Activated gamma-delta T cell treated with Interleukin-2 at 50 U/mL for 16 hours (primary cell): ENCODE measurements around the gene GRAP2.
"Not testable (repeated sequence)": the region's sequence is repeated elsewhere in the genome, so short reads cannot be mapped to it uniquely, and the experiment has no call there.

Experiments
- DNase-seq: peaks from one replicate; pipeline ENCODE4 v3.0.0-alpha.2; 2020

The GRAP2 gene

DNA sequence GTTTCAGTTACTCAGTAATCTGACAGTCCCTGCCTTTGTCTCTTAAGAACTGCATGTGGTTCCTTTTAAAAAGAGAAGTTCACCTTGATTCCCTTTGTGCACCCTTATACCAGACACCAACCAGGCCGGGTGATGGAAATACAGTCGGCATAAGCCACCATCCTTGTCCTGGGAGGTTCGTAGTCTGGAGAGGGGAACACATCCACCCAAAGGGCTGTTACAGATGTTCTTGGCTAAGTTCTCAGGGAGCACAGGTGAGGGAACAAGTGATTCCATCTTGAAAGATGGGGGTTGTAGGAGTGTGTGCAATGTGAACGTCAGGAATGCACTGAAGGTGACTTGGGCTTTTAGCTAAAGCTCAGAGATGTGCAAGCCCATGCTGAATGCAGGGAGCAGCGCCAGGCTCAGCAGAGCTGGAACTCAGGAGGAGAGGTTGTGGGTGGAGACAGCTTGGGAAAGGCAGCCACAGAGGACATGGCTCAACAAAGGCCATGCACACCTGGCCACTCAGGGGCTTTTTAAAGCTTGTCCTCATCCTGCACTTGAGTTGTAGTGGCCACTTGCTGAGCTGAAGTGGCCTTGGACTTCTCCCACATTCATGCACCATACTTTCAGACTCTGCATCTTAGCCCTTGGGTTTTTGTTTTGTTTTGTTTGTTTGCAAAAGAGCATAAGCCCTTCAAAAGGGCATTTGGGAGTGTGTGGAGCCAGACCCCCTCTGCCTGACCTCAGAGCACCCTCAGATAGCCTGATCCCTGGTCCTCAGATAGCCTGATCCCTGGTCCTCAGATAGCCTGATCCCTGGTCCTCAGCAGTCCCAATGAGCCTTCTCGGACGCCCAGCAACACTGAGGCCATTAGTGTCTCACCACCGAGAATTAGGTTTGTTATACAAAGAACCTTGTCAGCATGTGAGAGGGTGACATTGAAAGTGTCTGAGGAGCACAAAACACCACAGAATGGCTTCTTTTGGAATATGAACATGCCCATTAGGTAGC is 46.6 kb downstream of the GRAP2 start:
- no peak for DNase-seq

DNA sequence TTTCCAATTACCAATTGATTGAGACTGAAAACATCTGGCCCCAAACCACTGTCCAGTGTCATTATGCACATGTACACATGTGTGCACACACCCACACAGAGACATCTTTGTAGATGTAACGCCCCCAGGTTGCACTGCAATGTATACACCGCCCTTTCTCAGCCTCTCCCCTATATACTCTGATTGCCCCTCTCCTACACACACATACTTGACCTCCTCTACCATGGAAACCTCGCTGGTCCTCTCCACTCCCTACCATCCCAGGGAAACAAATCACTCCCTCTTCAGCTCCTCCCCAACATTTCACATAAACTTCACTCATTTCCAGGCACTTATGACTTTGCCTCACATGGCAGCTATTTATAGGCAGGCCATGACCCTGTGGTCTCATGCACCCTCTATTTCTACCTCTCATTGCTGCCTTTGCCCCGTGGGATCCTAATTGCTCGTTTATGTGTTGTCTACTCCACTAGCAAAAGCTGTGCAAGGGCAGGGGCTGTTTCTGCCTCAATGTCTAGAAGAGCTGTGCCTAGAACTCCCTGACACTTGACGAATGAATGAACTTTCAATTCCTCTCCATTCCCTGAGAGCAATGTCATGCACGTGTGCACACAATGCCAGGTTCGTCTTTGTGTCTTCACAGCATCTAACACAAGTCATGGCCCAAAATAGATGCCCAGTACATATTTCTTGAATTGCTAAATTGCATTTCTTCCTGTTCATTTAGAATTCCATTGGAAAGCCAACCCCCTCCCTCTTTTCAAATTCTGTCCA is 49.3 kb downstream of the GRAP2 start:
- no peak for DNase-seq

DNA sequence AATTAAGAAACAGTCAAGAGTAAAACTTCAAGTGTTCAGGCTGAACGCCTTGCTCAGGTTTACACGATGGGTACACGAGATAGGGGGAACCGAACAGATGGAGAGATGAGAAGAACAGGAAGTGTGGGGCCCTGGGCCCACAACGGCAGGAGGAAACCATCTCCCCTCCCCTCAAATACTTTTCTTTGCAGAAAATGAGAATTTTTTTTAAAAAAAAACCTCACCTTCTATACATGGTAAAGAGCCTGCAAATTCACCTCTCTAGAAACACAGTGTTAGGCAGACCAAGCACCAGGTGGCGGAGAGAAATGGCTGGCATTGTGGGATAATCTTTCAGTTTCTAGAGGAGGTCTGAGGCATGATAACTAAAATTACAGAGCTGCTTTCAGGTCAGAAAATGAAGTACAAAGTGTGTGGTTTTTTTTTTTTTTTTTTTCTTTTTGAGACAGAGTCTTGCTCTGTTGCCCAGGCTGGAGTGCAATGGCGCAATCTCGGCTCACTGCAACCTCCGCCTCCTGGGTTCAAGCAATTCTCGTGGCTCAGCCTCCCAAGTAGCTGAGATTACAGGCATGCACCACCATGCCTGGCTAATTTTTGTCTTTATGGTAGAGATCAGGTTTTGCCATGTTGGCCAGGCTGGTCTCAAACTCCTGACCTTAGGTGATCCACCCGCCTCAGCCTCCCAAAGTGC is 50.9 kb downstream of the GRAP2 start:
- DNase-seq: not testable (repeated sequence)

DNA sequence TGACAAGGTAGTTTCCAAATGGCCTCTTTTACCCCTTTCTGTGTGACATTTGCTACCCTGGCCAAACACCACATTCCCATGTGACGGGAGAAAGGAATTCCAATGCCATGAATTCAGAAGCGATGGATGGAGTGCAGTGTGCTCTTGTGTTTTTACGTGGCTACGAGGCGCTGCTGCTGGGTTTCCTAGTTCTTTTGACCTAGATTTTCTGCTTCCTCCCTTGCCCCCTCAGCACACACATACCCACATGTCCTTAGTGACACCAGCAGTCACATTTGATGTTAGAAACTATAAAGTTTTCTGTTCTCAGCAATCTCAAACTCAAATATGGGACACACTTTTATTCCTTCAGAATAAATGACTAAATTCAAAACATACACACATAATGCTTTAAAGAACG is 51.5 kb downstream of the GRAP2 start:
- no peak for DNase-seq

DNA sequence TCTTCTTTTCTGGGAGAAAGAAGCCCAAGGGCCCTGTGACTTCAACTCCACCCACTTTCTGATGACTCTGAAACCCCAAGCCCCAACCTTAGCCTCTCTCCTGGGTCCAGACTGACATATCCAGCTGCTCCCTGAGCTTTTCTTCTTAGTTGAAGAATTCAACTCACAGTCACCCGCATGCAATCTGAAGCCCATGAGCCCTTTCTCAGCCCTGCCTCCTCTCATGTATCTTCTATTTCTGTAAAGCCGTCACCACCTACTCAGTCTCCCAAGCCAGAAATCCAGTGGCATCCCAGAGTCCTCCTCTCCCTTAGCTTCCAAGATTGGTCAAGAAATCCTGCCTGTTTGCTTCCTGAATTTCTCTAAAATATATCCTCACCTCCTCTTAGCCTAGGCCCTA is 52.2 kb downstream of the GRAP2 start:
- no peak for DNase-seq

DNA sequence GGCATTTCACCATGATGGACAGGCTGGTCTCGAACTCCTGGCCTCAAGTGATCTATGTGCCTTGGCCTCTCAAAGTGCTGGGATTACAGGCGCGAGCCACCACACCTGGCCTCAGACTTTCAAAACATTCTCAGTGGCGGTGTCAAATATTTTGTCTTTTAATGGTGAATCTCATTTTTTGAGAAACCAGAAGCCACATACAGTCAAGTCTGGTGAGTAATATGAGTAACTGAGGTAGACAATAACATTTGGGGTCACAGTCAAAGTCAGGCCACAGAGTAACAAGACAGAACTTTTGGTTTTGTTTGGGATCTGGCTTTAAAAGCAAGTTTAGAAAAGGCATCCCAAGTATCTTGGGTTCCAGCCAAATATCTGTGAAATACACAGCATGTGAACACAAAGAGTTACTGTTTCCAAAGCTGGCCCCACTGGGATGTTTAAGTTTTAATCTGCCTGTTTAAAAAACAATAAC is 53.7 kb downstream of the GRAP2 start:
- no peak for DNase-seq

DNA sequence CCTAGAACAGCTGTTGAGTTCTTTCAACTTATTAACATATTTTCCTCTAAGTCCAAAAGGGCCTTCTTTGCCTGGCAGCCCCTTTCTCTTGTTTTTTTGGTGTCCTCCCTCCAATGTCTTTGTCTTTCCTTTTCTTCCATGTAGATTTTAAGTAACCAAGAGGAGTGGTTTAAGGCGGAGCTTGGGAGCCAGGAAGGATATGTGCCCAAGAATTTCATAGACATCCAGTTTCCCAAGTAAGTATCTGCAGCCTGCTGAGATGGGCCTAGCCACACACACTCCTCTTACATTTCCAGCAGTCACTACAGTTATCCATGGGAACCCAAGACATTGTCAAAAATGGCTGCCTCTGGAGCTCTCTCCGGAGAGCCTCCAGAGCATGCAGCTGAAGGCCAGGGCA is 54.8 kb downstream of the GRAP2 start:
- DNase-seq: no peak

DNA sequence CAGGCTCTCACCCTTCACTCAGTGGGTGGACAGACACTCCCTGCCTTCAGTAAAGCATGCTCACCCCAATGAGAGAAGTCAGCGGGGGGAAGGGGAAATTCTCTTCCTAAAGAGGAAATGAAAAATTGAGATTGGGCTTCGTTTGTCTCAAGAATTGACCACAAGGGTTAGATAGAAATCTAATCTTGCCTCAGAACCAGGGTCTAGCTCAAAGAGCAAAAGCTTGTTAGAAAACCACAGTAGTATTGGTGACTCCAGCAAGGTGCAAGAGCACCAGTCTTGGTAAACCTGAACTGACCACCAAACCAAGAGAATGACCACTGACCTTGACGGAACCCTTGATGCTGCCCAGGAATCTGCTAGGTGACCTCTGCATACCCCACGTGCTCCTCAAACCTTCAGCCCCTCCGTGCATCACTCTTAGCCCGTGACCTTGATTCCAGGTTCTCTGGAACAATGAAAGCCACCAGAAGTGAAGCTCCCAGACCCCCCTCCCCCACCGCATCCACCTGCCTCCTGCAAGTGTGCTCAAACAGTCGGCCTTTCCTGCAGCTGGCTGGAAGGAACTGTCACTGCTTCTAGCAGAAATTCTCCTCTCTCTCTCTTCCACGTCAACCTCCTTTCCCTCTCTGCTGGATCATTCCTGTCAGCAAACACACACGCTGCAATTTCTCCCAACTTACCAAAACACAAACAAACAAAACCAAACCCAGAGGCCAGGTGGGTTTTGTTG is 56.2 kb downstream of the GRAP2 start:
- no peak for DNase-seq

DNA sequence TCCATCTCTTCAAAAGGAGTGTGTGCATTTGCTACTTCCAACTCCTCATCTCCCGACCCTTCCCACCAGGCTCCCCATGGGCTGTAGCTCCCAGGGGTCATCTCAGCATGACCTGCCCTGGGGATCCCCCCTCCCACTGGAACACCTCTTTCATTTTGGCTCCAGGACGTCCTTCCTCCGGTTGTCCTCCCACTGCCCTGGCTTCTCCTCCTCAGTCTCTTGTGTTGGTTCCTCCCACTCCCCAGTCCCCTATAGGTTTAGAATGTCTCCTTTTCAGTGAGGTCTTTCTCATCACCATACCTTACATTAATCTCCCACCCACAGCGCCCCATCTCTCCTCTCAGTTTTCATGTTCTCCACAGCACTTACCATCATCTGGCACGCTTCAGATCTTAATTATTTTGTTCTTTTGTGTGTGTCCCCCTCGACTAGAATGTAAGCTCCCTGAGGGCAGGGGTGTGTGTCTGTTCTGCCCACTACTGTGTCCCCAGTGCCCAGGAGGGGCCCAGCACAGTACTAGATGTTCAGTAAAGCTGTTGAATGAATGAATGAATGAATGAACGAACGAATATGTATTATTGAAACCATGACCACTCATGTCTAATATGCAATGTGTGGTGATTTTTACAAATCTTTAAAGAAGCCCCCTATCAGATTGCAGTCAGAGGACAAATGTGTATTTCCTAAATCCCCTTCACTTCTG is 57.3 kb downstream of the GRAP2 start:
- DNase-seq: no peak

DNA sequence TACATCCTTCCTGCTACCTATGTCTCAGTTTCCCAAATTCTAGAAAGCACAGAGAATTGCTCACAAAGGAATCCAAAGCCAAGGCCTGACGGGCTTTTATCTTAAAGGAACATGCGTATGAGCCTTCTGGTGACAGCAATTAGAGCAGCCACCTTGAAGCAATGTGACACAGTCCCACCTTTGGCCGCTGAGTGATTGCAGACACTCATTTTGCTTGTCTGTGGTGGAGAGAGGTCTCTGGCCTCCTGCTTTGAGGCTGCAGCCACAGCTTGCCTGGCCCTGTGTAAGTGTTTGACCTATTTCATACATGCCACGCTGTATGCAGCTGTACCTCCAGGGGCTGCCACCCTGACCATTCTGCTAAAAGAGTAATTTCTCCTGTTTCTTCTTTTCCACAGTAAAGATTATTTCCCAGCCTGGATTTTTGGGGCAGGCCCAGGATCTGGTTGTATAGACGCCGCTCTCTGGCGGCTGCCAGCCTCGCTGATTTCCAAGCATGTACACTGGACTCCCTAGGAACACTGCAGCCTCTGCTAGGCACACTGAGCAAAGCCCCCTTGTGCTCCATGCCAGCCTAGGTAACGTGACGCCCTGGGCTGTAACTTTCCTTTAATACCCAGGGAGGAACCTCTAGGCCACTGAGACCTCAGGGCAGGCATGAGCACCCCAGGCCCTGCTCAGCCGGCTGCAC is 58.2 kb downstream of the GRAP2 start:
- no peak for DNase-seq

DNA sequence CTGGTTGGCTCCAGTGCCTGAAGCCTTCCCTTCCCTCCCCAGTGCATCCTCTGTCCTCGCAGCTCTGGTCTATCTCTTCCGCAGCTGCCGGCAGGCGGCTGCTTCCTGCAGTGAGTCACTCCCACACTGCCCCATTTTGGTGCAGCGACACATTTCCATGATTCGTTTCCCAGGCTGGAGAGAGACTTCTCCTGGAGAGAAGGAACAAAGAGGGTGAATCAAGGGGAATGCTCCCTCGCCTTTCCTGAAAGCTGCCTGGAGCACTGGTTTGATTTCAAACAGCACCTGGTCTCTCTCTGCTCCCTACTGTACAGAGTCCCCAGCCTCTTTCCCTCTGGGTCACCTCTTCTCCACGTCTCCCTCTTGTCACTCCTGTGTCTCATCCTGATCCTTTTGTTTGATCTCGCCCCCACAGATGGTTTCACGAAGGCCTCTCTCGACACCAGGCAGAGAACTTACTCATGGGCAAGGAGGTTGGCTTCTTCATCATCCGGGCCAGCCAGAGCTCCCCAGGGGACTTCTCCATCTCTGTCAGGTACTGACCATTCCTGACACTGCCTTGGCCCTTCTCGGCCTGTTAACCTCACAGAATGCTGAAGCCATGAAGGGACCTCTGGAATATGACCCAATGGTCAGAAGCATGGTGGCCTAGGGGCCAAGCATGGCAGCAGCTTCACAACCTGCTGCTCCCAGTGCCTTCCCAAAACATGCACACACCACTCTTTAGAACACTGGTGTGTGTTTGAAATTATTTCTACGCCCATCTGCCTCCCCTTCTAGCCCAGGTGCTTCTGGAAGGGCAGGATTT is 59.0 kb downstream of the GRAP2 start, which contains the start of gene TMA7B:
Gene TMA7B (plus strand): TSS at position 758 of the 808 bp plus-strand sequence. CDS start 3,978 bp downstream, outside the sequence.
- DNase-seq: peak; percentile 41

DNA sequence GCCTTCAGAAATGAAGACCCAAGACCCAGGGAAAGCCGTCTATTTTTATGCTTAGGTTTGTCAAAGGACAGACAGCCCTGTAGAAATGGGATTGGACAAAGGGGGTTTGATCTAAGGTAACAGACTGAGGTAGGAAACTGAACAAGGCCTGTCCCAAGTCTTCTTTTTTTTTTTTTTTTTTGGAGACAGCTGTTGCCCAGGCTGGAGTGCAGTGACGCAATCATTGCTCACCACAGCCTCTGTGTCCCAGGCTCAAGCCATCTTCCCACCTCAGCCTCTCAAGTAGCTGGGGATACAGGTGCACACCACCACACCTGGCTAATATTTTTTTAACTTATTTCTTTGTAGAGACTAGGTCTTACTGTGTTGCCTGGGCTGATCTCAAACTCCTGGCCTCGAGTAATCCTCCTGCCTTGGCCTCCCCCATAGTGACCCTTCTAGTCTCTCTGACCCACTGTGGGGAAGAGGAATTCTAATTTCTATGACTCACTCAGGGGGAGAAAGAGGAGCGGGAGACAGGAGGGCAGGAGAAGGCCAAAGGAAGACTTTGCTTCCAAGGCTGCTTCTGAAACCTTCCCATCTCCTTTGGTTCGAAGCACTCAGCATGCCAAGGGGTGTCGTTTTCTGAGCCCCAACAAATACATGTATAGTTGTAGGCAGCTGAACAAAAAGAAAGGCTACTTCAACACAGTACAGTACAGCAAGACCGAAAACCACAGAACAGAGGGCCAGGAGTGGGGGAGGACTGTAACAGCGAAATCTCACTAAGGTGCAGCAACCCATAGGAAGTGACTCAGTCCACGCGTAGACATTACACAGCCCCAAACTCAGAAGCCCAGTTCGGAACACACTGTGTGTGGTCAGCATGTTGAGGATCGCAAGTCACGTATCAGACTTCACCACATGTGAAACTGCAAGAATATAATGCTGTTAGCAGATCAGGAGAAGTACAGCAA is 60.2 kb downstream of the GRAP2 start:
- peak; percentile 71 for DNase-seq

DNA sequence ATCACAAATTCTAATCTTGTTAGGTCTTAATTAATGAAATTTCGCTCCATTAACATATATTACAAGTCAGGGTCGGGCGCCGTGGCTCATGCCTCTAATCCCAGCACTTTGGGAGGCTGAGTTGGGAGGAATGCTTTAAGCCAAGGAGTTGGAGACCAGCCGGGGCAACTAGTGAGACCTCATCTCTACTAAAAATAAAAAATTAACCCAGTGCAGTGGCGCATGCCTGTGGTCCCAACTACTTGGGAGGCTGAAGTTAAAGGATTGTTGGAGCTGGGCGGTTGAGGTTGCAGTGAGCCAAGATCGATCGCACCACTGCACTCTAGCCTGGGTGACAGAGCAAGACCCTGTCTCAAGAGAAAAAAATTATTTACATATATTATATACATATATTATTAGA is 61.2 kb downstream of the GRAP2 start:
- DNase-seq: no peak

DNA sequence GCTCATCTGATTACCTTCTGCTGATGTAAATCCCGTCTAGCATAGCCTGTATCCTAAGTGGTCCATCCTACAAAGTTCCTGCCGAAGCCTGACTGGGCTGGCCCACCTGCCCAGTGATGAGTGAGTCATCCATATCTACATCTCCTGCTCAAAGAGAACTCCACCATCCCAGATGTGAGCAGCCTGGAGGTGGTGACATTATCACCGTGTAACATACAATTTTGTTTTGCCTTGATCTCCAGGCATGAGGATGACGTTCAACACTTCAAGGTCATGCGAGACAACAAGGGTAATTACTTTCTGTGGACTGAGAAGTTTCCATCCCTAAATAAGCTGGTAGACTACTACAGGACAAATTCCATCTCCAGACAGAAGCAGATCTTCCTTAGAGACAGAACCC is 64.9 kb downstream of the GRAP2 start:
- no peak for DNase-seq

DNA sequence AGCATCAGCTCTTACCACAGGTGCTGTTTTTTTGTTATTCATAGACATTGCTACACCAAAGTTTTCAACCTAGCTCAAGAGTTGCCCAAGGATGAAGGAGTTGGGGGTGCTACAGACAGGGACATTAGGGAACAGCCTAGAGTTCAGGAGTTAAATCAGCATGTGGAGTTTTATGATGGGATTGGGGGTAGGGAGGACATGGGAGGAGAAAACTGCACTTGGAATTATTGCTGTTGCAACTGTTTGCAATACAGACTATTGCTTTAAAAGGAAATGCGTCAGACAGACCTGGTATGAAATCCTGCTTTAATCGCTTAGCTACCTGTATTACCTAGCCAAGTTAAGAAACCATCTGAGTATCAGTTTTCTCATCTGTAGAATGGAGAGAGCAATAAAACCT is 65.6 kb downstream of the GRAP2 start:
- no peak for DNase-seq

DNA sequence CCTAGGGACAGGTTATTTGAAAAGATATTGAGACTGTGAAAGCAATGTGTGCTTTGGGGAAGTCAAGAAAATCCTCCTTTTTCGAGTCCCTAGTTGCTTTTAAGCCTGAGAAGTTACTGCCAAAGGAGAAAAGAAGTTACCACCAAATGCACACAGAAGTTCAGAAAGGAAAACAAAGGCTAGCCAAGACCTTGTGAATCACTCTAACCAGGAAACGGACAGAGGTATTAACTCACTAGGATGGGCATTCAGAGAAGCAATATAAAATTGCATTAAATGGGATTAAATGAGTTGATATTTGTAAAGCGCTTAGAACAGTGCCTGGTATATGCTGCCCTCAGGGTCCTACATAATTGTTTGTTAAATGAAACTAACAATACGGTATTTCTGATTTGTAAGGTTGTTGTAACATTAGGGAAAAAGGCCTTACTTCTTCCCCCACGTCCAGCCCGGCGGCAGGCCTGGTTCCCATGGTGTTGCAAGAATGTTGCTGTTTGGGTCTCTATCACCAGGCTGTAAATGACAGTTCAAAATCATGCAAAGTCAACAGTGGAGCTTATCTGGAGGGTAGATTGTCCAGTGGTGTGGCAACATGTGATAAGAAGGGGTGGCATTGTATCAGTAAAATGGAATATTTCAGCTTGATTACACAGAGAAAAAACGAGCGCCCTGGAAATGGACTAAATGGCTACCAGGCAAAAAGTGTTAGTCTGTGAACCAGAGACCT is 66.4 kb downstream of the GRAP2 start:
- DNase-seq: no peak

DNA sequence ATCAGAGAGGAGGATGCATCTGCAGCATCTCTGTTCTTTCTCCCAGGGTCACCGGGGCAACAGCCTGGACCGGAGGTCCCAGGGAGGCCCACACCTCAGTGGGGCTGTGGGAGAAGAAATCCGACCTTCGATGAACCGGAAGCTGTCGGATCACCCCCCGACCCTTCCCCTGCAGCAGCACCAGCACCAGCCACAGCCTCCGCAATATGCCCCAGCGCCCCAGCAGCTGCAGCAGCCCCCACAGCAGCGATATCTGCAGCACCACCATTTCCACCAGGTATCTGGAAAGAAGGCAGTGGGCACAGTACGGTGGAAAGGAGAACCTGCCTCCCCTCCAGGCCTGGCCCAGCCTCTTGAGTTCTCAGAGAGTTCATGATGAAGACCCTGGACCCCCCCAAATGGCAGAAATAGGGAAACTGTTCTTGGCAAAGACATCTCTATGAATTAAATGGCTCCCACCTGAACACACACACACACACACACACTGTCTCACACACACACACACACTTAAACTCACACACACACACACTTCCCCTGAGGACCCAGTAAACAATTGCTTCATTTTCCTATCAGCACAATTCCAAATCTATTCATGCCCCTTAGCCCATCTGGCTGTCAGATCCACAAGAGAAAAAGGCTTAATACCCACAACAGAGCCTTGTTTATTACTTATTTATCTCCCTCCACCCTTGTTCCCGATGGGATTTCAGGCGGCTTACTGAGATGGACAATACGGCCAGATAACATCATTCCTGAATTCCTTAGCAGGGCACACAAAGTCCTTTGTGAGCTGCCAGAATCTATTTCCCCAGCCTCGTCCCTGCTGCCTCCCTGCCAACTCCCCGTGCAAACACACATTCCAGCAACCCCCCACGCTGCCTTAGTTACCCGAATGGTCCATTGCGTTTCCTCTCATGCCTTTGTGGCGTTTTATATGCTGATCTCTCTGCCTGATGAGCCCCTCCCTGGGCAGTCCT is 67.4 kb downstream of the GRAP2 start:
- no peak for DNase-seq
